ENCODE results near the gene PPP1R3E.

DNA sequence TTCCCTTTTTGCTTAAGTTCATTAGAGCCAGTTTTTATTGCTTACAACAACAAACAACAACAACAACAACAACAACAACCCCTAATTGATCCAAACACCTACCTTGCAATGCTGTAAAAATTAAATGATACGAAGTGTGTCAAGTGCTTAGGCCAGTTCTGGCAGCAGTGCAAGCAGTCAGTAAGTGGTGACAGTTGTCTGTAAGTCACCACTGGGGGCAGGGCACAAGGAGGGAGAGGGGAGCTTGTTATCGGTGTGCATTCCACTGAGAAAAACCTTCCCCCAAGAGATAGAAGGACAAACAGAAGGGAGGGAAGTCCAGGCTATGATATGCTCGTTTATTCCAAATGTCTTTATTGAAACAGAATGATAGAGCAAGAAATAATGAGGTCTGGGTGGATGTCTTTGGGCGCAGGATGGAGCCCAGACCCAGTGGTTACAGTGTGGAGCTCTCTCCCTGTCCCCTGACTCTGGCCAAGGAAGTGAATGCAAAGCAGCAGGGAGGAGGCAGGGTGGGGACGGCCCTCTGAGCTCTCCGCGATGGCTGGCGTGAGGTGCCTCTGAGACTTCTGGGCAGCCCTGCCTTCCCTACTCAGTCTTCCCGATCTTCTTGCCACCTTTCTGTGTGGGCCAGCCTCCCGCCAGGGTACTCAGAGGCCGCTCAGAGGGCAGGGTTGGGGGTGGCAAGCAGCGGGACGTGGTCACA is 43.5 kb upstream of the PPP1R3E start:
- TF ChIP-seq, protein P1, sequence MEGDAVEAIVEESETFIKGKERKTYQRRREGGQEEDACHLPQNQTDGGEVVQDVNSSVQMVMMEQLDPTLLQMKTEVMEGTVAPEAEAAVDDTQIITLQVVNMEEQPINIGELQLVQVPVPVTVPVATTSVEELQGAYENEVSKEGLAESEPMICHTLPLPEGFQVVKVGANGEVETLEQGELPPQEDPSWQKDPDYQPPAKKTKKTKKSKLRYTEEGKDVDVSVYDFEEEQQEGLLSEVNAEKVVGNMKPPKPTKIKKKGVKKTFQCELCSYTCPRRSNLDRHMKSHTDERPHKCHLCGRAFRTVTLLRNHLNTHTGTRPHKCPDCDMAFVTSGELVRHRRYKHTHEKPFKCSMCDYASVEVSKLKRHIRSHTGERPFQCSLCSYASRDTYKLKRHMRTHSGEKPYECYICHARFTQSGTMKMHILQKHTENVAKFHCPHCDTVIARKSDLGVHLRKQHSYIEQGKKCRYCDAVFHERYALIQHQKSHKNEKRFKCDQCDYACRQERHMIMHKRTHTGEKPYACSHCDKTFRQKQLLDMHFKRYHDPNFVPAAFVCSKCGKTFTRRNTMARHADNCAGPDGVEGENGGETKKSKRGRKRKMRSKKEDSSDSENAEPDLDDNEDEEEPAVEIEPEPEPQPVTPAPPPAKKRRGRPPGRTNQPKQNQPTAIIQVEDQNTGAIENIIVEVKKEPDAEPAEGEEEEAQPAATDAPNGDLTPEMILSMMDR (IDR thresholded peaks at IDR 0.05) = no peak
- no peak for TF ChIP-seq EP300 (IDR thresholded peaks at IDR 0.05; ENCODE audit: low read depth)
- no peak for TF ChIP-seq POLR2A (IDR thresholded peaks at IDR 0.05)
- no peak for TF ChIP-seq POLR2AphosphoS5 (IDR thresholded peaks at IDR 0.05)
